ENCODE measurements around the gene ORC5.

- TF ChIP-seq POLR2AphosphoS5 (IDR thresholded peaks at IDR 0.05; ENCODE audit: low read depth, low read length) (no peak), REST (IDR thresholded peaks at IDR 0.05; ENCODE audit: insufficient read depth in 1 of 2, low read depth in 2 of 2, low read length in 2 of 2) (no peak)
Measured at GRCh38 chr7:104156842-104157277, 51.0 kb downstream of the ORC5 start.

All from PFSK-1 (cell line).